Measurements from ENCODE around the gene COL21A1. TPM values are rescaled to one million over a fixed set of nuclear protein-coding genes. Genes with fewer than 3 reads are reported as not detected.

Gene COL21A1
- total RNA-seq, 2 donors from 2014 or later, result not detected

DNA sequence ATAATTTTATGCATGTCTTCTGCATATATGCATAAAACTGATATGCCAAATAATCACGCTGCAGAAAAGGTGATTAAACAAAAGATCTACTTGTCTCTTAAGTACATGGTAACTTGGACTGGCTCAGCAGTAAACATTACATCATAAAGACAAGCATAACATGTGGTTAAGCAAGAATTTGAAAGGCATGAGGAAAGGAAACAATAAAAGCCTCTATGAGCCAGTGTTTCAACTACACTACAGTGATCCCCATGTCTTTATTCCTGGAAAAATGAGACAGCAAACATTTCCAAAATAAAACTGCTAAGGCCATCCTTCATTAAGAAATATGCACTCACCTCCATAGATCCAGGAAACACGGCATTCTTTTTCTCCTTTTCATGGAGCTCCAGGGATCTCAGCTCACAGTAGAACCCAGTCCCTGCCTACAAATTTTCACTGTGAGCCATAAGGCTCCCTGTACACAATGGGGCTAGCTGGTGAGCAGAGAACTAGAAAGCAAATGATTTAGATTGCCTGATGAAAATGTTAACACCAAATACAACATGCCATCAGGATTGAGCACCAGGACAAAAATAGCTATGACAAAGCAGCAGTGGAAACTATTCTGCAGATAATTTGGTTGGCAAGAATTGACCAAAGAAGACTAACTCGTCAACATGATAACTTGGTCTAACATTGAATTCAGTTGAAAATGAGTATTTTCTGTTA, 156.1 kb downstream of the COL21A1 start:
- no peak overlapping the region for H3K4me3 Mint-ChIP-seq
- H3K27me3 Mint-ChIP-seq, result no peaks in the 10 kb centered on the region
- H3K9me3 Mint-ChIP-seq, result peaks cover 8% of the 10 kb centered on the region
- ATAC-seq (replicated peaks), result no peak
- no peak overlapping the region for H3K27ac Mint-ChIP-seq
- H3K36me3 Mint-ChIP-seq (ENCODE audit: low read depth), result no peaks in the 10 kb centered on the region
- H3K4me1 Mint-ChIP-seq, result no peaks in the 10 kb centered on the region

DNA sequence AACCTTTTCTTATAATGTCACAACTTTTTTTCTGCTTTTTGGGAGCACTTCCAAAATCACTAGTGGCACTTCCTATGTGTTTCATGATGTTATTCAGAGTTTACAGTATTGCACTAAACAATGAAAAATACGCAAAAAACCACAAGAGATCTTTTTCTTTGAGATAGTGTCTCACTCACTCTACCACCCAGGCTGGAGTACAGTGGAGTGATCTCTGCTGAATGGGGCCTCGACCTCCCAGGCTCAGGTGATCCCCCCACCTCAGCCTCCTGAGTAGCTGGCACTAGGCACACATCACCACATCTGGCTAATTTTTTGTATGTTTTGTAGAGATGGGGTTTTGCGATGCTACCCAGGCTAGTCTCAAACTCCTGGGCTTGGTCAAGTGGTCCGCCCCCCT, 158.7 kb downstream of the COL21A1 start:
- no peak for ATAC-seq (replicated peaks)
- Mint-ChIP-seq H3K27ac (no peak overlapping the region), H3K36me3 (ENCODE audit: low read depth) (no peaks in the 10 kb centered on the region), H3K9me3 (peaks cover 8% of the 10 kb centered on the region), H3K27me3 (no peaks in the 10 kb centered on the region), H3K4me1 (no peaks in the 10 kb centered on the region), H3K4me3 (no peak overlapping the region)

DNA sequence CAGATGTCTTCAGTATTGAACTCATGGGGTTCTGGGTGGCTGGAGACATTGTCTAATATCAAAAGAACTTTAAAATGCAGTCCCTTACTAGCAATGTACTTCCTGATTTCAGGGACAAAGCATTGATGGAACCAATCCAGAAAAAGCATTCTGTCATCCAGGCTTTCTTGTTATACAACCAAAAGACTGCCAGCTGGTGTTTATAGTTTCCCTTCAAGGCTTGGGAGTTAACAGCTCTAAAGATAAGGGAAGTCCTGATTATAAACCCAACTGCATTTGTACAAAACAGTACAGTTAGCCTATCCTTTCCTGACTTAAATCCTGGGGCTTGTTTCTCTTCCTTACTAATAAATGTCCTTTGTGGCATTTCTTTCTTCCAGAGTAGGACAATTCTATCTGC, 160.0 kb downstream of the COL21A1 start:
- Mint-ChIP-seq H3K4me3 (no peak overlapping the region), H3K27ac (no peak overlapping the region), H3K27me3 (no peaks in the 10 kb centered on the region), H3K36me3 (ENCODE audit: low read depth) (no peaks in the 10 kb centered on the region), H3K9me3 (peaks cover 3% of the 10 kb centered on the region), H3K4me1 (no peaks in the 10 kb centered on the region)
- ATAC-seq (replicated peaks), result no peak

DNA sequence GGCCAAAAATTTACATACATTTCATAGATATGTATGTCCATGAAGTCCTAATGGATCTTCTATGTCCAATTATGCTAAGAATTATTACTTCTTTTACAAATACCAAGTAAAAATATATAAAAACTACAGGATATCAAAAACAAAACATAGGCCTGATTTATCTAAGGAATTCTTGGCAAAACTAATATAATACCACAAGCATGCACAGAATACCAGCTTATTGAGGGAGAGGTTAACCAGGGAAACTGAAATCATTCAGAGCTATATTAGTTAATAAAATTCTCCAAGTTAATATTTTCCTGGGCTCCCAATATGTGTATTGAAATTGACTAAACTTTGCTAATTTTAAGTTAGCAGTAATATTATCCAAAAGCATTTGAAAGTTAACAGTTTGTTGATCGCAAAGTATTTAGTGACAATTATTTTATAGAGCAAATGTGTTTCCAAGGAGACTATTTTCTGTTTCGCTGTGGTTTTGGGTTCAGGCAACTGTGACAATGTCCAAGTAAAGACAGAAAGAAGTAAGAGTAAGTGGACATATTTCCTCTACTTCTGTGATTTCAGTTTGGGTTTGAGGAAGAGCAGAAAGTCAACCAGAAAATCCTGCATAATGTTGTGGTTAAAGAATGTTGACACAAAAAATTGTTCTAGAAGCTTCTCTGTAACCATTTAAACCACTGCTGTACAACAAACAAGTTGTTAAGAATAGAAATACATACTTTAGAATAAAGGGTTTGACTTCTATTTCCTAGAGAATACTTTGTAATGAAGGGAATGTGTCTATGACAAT, 167.4 kb downstream of the COL21A1 start:
- Mint-ChIP-seq H3K27ac (no peak overlapping the region), H3K27me3 (no peaks in the 10 kb centered on the region), H3K4me3 (no peak overlapping the region), H3K9me3 (peaks cover 8% of the 10 kb centered on the region), H3K4me1 (no peaks in the 10 kb centered on the region), H3K36me3 (ENCODE audit: low read depth) (no peaks in the 10 kb centered on the region)
- no peak for ATAC-seq (replicated peaks)

DNA sequence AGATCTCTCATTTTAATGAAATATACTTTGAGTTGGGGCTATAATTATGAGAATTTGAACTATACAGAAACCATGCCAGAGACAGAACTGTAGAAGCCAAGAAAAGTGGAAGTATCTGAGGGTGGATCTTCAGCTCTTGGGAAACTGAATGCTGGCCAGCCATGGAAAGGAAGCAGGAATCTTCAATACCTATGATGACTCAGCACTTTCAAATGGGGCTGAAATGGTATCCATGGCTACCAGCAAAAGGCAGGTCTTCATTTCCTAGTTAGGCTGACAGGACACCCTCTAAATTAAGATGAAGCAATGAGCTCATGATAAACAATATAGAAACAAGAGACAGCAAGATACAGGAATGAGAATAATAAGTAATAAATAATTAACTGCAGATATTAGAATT, 171.3 kb downstream of the COL21A1 start:
- Mint-ChIP-seq H3K4me1 (no peaks in the 10 kb centered on the region), H3K9me3 (peaks cover 18% of the 10 kb centered on the region), H3K27me3 (no peaks in the 10 kb centered on the region), H3K27ac (no peak overlapping the region), H3K36me3 (ENCODE audit: low read depth) (no peaks in the 10 kb centered on the region), H3K4me3 (no peak overlapping the region)
- no peak for ATAC-seq (replicated peaks)

DNA sequence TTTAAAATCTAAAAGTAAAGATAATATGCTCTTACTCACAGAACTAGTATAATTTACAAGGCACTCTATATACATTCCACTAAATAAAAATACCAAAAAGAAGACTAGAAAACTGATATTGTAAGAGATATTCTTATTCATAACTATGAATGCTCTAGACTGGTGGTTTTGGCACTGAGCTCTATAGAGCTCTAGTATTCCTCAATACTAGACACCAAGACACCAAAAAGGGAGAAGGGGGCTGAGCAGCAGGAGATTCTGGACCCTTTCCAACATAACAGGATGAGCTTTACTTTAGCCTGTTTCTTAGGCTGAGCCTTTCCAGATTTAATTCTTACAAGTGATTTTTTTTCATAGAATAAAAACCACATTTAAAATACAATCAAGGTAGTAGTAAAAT, 173.6 kb downstream of the COL21A1 start:
- no peak overlapping the region for H3K27ac Mint-ChIP-seq
- no peaks in the 10 kb centered on the region for H3K36me3 Mint-ChIP-seq (ENCODE audit: low read depth)
- no peaks in the 10 kb centered on the region for H3K4me1 Mint-ChIP-seq
- no peak overlapping the region for H3K4me3 Mint-ChIP-seq
- H3K27me3 Mint-ChIP-seq, result no peaks in the 10 kb centered on the region
- peaks cover 18% of the 10 kb centered on the region for H3K9me3 Mint-ChIP-seq
- no peak for ATAC-seq (replicated peaks)

DNA sequence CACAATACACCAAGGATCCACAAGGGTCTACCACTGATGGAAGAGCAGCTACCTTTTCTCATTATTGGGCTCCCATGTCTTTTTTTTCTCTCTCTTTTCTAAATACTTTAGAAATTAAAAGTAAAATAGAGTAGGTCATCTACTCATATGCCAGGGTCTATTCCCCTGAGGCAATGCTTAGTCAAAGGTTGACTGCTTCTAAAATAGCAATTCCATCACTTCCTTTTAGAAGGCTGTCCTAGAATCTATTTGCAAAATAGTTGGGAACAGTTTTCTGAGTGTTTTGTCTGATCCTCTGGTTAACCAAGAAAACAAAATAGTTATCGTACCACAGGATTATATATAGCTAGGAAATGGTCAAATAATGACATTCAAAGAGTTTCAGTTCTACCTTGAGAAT, 174.1 kb downstream of the COL21A1 start:
- no peak overlapping the region for H3K4me3 Mint-ChIP-seq
- H3K36me3 Mint-ChIP-seq (ENCODE audit: low read depth), result no peaks in the 10 kb centered on the region
- ATAC-seq (replicated peaks), result no peak
- H3K27ac Mint-ChIP-seq, result no peak overlapping the region
- no peaks in the 10 kb centered on the region for H3K4me1 Mint-ChIP-seq
- peaks cover 18% of the 10 kb centered on the region for H3K9me3 Mint-ChIP-seq
- H3K27me3 Mint-ChIP-seq, result no peaks in the 10 kb centered on the region

DNA sequence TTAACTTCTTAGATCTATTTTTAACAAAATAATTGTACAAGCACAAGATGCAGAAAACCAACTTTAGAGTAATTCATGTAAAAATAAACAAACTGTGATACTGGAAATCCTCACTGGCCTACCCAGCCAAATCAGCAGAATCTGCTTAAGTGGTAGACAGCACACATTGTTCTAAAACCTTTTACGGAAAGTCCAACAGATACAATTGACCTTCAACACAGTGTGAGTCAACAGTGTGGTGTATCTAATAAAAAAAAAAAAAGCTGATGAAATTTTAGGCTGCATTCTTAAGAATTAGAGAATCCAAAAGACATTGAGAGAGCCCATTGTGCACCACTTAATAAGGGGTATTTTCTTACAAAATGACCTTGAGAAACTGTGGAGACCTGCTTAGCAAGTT, 174.5 kb downstream of the COL21A1 start:
- no peak overlapping the region for H3K4me3 Mint-ChIP-seq
- no peaks in the 10 kb centered on the region for H3K27me3 Mint-ChIP-seq
- no peak for ATAC-seq (replicated peaks)
- no peak overlapping the region for H3K27ac Mint-ChIP-seq
- H3K4me1 Mint-ChIP-seq, result no peaks in the 10 kb centered on the region
- H3K36me3 Mint-ChIP-seq (ENCODE audit: low read depth), result no peaks in the 10 kb centered on the region
- H3K9me3 Mint-ChIP-seq, result peaks cover 18% of the 10 kb centered on the region

DNA sequence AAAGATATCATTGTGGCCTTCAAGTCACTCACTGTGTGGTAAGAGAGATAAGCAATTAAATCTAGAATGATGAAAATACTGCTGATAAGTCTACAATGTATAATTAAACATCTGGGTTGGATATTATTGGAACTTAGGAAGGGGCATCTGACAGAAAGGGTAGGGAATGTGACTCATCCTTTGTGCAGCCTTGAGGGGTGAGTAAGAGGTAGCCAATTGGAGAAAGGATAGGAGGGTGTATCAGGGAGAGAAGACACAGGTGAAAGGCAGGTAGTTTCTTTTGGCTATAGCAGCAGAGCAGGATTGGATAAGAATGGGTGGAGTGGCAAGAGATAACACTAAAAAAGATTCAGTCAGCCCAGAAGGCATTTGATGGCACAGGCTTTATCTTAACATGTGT, 182.0 kb downstream of the COL21A1 start:
- no peak overlapping the region for H3K27ac Mint-ChIP-seq
- H3K4me1 Mint-ChIP-seq, result no peaks in the 10 kb centered on the region
- no peaks in the 10 kb centered on the region for H3K36me3 Mint-ChIP-seq (ENCODE audit: low read depth)
- H3K9me3 Mint-ChIP-seq, result peaks cover 10% of the 10 kb centered on the region
- no peak overlapping the region for H3K4me3 Mint-ChIP-seq
- no peaks in the 10 kb centered on the region for H3K27me3 Mint-ChIP-seq
- no peak for ATAC-seq (replicated peaks)

DNA sequence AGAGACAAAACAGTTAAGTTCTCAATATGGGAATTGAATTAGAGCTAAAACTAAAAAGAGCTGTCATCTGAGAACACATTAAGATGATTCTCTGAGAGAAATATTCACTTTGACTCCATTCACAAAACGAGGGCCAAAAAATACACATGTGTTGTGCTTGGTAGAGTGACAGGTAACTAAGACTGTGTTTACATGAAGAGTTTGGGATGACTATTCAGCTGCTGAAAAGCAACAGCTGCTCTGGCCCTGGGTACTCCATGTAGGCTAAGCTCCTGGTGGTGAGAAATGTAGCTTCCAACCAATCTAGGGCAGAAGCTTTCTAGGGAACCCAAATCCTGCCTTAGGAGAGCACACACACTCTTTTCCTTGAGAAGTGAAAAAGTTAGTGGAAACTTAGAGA, 184.5 kb downstream of the COL21A1 start:
- ATAC-seq (replicated peaks), result no peak
- H3K27me3 Mint-ChIP-seq, result no peaks in the 10 kb centered on the region
- no peak overlapping the region for H3K4me3 Mint-ChIP-seq
- H3K4me1 Mint-ChIP-seq, result no peaks in the 10 kb centered on the region
- no peaks in the 10 kb centered on the region for H3K36me3 Mint-ChIP-seq (ENCODE audit: low read depth)
- H3K27ac Mint-ChIP-seq, result no peak overlapping the region
- H3K9me3 Mint-ChIP-seq, result peaks cover 10% of the 10 kb centered on the region

DNA sequence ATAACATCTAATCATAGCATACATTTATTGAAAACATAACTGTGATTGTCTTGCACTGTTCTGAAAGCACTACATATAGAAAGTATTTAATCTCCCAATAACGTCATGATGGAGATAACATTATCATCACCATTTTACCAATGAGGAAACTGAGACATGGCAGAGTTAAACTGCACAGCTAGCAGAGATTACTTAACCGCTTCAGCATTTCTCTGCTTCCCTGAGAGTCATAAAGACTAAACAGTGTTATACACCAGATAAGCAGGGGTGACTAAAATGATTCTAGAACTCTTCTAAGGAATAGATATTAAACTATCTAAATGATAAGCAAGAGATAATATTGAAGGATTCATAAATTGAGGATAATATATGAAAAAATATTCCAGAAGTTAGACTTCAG, 188.7 kb downstream of the COL21A1 start:
- no peak overlapping the region for H3K4me3 Mint-ChIP-seq
- H3K27ac Mint-ChIP-seq, result no peak overlapping the region
- ATAC-seq (replicated peaks), result no peak
- H3K27me3 Mint-ChIP-seq, result no peaks in the 10 kb centered on the region
- H3K36me3 Mint-ChIP-seq (ENCODE audit: low read depth), result no peaks in the 10 kb centered on the region
- no peaks in the 10 kb centered on the region for H3K4me1 Mint-ChIP-seq
- no peaks in the 10 kb centered on the region for H3K9me3 Mint-ChIP-seq

DNA sequence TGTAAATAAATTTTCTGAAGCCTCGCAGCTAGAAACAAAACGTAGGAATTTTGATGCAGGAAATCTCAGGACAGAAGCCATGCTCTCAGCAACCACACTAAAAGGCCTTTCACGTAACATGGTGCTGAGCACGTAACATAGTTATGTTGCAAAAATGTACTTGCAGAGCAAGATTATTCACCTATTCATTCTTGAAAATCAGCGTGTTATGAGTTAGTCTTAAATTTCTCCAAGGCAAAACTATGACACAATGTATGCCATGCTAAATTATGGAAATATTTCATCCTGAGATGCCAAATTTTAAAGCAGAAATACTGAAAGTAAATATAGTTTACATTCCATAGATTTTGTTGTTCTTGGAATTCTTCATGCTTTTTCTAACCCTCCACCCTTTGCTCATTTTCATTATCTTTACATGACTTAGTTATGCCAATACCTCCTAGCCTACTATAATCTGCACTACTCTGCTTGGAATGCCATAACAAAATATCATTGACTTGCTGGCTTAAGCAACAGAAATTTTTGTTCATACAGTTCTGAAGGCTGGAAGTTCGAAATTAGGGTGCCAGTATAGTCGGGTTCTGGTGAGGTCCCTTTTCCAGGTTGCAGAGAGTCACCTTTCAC, 192.2 kb downstream of the COL21A1 start:
- Mint-ChIP-seq H3K9me3 (peaks cover 5% of the 10 kb centered on the region), H3K36me3 (ENCODE audit: low read depth) (no peaks in the 10 kb centered on the region), H3K27ac (no peak overlapping the region), H3K4me1 (no peaks in the 10 kb centered on the region), H3K27me3 (no peaks in the 10 kb centered on the region), H3K4me3 (no peak overlapping the region)
- no peak for ATAC-seq (replicated peaks)

DNA sequence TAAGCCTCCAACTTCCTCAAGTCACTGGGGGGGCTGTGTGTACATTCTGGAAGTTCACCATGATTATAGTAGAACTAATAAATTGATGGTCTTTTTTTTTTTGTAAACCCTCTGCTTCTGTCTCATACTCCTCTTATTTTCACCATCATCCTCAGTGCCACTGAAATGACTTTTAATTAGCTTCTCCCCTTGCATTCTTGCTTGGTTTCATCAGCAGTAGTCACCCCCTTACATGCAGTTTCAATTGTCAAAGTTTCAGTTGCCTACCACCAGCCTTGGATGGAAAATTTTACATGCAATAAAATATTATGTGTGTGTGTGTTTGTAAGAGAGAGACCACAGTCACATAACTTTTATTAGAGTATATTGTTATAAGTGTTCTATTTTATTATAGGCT, 196.2 kb downstream of the COL21A1 start:
- no peak overlapping the region for H3K27ac Mint-ChIP-seq

DNA sequence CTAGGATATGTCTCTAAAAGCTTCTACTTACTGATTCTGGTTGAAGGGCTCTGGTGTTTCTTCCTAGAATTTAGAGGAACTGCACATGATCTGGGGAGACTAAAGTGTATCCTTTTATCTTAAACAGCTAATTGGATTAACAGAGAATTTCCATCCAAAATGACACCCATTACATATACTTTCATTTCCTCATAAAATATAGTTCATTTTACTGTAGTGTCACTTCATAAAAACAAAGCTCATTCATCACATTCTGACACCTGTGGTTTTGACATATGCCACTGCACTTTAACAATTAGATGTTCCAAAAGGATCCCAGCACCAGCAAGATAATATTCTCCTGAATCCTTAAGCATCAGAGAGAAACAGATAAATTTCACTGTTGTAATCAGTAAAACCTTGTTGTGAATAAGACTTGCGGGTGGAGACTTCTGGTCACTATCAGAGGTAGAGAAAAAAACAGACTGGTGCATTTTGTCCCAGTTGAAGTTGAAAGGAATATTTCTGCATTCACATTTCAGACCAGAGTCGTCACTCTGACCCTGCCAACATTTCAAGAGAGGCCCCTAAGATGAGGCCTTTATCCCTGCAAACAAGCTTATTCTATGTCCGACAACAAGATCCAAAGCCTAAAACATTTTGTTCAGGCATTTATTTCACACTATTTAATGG, 196.7 kb downstream of the COL21A1 start:
- peaks cover 6% of the 10 kb centered on the region for H3K9me3 Mint-ChIP-seq

More for the DNA sequence above, 196.2 kb downstream of the COL21A1 start:
- Mint-ChIP-seq H3K9me3 (peaks cover 6% of the 10 kb centered on the region), H3K27me3 (no peaks in the 10 kb centered on the region), H3K4me1 (no peaks in the 10 kb centered on the region), H3K4me3 (no peak overlapping the region), H3K36me3 (ENCODE audit: low read depth) (no peaks in the 10 kb centered on the region)
- ATAC-seq (replicated peaks), result no peak

More for the DNA sequence above, 196.7 kb downstream of the COL21A1 start:
- no peak for ATAC-seq (replicated peaks)
- Mint-ChIP-seq H3K4me1 (no peaks in the 10 kb centered on the region), H3K27me3 (no peaks in the 10 kb centered on the region), H3K36me3 (ENCODE audit: low read depth) (no peaks in the 10 kb centered on the region), H3K4me3 (no peak overlapping the region), H3K27ac (no peak overlapping the region)

All from activated T-helper 17 cell treated with anti-CD3 and anti-CD28 coated beads, Interleukin-2, amount 50 U/mL, for 72 hours (primary cell).